Posterior cingulate gyrus (tissue), 11 donors: ENCODE measurements around the gene TPPP3.
A peak's percentile ranks its signal among the peaks of the same experiment; 100 is the strongest.
"Not testable (repeated sequence)": the region's sequence is repeated elsewhere in the genome, so short reads cannot be mapped to it uniquely, and the experiment has no call there.

Experiments
- DNase-seq, 10 donors: peaks; one replicate each; pipeline versions ENCODE4 v3.0.0 to v3.0.0-alpha.2; 2020 to 2021; ENCODE audit warnings: mixed read lengths in 3 of 10
- intact Hi-C: fragments of 100-400 bp; cut with DNase I; formaldehyde crosslinking; loops from one replicate; pipeline ENCODE4 v1.15.1; 2023

Gene TPPP3

GRCh38 chr16:67394155-67395104 is 1.1 kb upstream of the TPPP3 start:
- intact Hi-C loops: no loop called here
- DNase-seq: peak in 1 of 10 donors; percentile 82

GRCh38 chr16:67393788-67394154 is 473 bp upstream of the TPPP3 start:
- intact Hi-C loops: no loop called here
- DNase-seq: peak in 1 of 10 donors; percentile 86

- intact Hi-C loops: no loop called here
- DNase-seq: no peak
These were observed 818 bp downstream of the TPPP3 start for GRCh38 chr16:67392301-67393059.

- intact Hi-C loops: no loop called here
- DNase-seq: peak; percentile 89 to 99 (median 93)
These were observed 1.6 kb downstream of the TPPP3 start for GRCh38 chr16:67391424-67392300.

- DNase-seq: no peak
These were observed 2.4 kb downstream of the TPPP3 start for GRCh38 chr16:67390816-67391423.

GRCh38 chr16:67389911-67390815 is 3.1 kb downstream of the TPPP3 start:
- intact Hi-C loops: no loop called here
- DNase-seq: peak in 5 of 10 donors; percentile 49 to 94 (median 61)

More at GRCh38 chr16:67390816-67391423, 2.4 kb downstream of the TPPP3 start:
- intact Hi-C loops: no loop called here

- no peak for DNase-seq
- intact Hi-C loops: no loop called here
These were observed 4.7 kb downstream of the TPPP3 start for GRCh38 chr16:67388591-67388990.

GRCh38 chr16:67388191-67388590 is 5.1 kb downstream of the TPPP3 start:
- DNase-seq: no peak
- intact Hi-C loops: no loop called here

- peak in 1 of 10 donors; percentile 81 for DNase-seq
- intact Hi-C loops: no loop called here
These were observed 5.7 kb downstream of the TPPP3 start for GRCh38 chr16:67387479-67388079.

- intact Hi-C loops: no loop called here
- DNase-seq: no peak
These were observed 6.3 kb downstream of the TPPP3 start for GRCh38 chr16:67386861-67387455.

GRCh38 chr16:67384778-67385510 is 8.4 kb downstream of the TPPP3 start:
- intact Hi-C loops: no loop called here
- no peak for DNase-seq

- DNase-seq: no peak
- intact Hi-C loops: no loop called here
These were observed 10.0 kb downstream of the TPPP3 start for GRCh38 chr16:67383284-67383683.

GRCh38 chr16:67378642-67379041 is 14.7 kb downstream of the TPPP3 start:
- DNase-seq: no peak
- intact Hi-C loops: no loop called here

GRCh38 chr16:67376012-67376411 is 17.3 kb downstream of the TPPP3 start:
- DNase-seq, intact Hi-C loops: not testable (repeated sequence)

GRCh38 chr16:67372664-67373063 is 20.6 kb downstream of the TPPP3 start:
- intact Hi-C loops: loop anchor here (2.0 to 5.0 kb wide), 2 partner anchors 26 to 45 kb away; partner anchors contain the start of gene ZDHHC1
- no peak for DNase-seq

- DNase-seq: no peak
- intact Hi-C loops: loop anchor here (5.0 kb wide), 1 partner anchor 47 kb away; the partner anchor contains the start of gene ZDHHC1
These were observed 22.6 kb downstream of the TPPP3 start for GRCh38 chr16:67370661-67371060.

- intact Hi-C loops: no loop called here
- no peak for DNase-seq
These were observed 28.6 kb downstream of the TPPP3 start for GRCh38 chr16:67364600-67365235.
